A549 (cell line): Measurements from ENCODE around the gene LARGE1.

Source experiments
- BCL3 ChIP-seq: fragments of >200 bp; sonication (Bioruptor Twin); formaldehyde crosslinking; IDR thresholded peaks from 3 replicates; pipeline ENCODE4 v1.6.1; 2016
- CEBPB ChIP-seq, 2 experiments: fragments of >200 bp in 1 of 2; sonication (Bioruptor Twin) in 1 of 2; formaldehyde crosslinking in 1 of 2; IDR thresholded peaks; 2 replicates each; pipeline ENCODE4 v1.6.1; 2012 to 2016
- POLR2A ChIP-seq: IDR thresholded peaks from 2 replicates; pipeline ENCODE4 v1.6.1; 2012; ENCODE audit warnings: mild to moderate bottlenecking, low read length
- TF ChIP-seq, protein P1 (sequence below): fragments of >200 bp; sonication (Bioruptor Twin); formaldehyde crosslinking; IDR thresholded peaks from 3 replicates; pipeline ENCODE4 v1.5.1; 2016

DNA sequence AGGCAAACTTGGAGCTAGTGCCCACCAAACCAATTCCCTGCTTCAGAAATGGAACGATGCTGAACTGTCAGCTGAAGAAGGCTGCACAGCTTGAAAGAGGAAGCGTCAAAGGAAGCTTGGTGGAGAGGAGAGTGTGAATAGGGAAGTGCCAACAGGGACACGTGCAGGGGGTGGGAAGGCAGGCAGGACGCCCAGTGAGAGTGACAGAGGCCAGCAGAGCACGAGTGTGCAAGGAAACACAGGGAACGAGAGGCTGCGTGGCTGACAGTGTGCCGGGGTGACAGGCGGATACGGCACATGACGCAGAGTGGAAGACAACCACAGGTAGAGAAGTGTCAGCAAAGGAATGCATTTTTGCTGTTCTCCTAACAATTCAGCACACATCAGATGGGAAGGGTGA is 196.4 kb downstream of the LARGE1 start:
- no peak for TF ChIP-seq BCL3
- TF ChIP-seq, protein P1, sequence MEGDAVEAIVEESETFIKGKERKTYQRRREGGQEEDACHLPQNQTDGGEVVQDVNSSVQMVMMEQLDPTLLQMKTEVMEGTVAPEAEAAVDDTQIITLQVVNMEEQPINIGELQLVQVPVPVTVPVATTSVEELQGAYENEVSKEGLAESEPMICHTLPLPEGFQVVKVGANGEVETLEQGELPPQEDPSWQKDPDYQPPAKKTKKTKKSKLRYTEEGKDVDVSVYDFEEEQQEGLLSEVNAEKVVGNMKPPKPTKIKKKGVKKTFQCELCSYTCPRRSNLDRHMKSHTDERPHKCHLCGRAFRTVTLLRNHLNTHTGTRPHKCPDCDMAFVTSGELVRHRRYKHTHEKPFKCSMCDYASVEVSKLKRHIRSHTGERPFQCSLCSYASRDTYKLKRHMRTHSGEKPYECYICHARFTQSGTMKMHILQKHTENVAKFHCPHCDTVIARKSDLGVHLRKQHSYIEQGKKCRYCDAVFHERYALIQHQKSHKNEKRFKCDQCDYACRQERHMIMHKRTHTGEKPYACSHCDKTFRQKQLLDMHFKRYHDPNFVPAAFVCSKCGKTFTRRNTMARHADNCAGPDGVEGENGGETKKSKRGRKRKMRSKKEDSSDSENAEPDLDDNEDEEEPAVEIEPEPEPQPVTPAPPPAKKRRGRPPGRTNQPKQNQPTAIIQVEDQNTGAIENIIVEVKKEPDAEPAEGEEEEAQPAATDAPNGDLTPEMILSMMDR = no peak
- TF ChIP-seq POLR2A = no peak
- no peak for TF ChIP-seq CEBPB (IDR thresholded peaks at IDR 0.05)
